Keratinocyte (primary cell): ENCODE results near the gene SDF4. TPM values are rescaled to one million over a fixed set of nuclear protein-coding genes. Genes with fewer than 3 reads are reported as not detected.

Experiments used
- DNase-seq: peaks from one replicate; pipeline ENCODE4 v3.0.0-alpha.2; 2011; ENCODE audit warnings: low read depth, missing footprints, low spot score
- FAIRE-seq: peaks from 2 replicates; lab custom pipeline; 2011; peaks lifted over from hg19 to GRCh38; lab: Jason Lieb, UNC
- H2AFZ ChIP-seq: 2 replicates; pipeline ENCODE4 v1.6.0; 2012; ENCODE audit warnings: low read length, control low read depth, inconsistent platforms; ENCODE audit not compliant: control insufficient read depth
- H3K27ac ChIP-seq: 2 replicates; pipeline ENCODE4 v1.5.1; 2011; ENCODE audit warnings: low read length; ENCODE audit not compliant: control insufficient read depth, insufficient read depth
- H3K27me3 ChIP-seq: 3 replicates; pipeline ENCODE4 v1.6.0; 2011; ENCODE audit warnings: low read length; ENCODE audit not compliant: control insufficient read depth, insufficient read depth; ENCODE audit errors: extremely low read depth
- H3K36me3 ChIP-seq, 2 experiments: 2 replicates in 1 of 2; 3 replicates in 1 of 2; pipeline ENCODE4 v1.5.1; 2011; ENCODE audit warnings: low read length in 2 of 2, mild to moderate bottlenecking in 1 of 2; ENCODE audit not compliant: control insufficient read depth in 2 of 2, insufficient read depth in 2 of 2; ENCODE audit errors: extremely low read depth in 1 of 2
- H3K4me1 ChIP-seq: 3 replicates; pipeline ENCODE4 v1.5.1; 2011; ENCODE audit warnings: low read length; ENCODE audit not compliant: control insufficient read depth, insufficient read depth; ENCODE audit errors: extremely low read depth
- H3K4me2 ChIP-seq: 3 replicates; pipeline ENCODE4 v1.6.0; 2011; ENCODE audit warnings: low read depth, low read length; ENCODE audit not compliant: control insufficient read depth, insufficient read depth; ENCODE audit errors: extremely low read depth
- H3K4me3 ChIP-seq, 3 experiments: fragments of 200-600 bp in 1 of 3; sonication (generic) in 1 of 3; 2 replicates in 2 of 3; 3 replicates in 1 of 3; pipeline ENCODE4 v1.5.1; 2011 to 2016; ENCODE audit warnings: low read length in 3 of 3, mild to moderate bottlenecking in 3 of 3, control low read depth in 2 of 3, inconsistent platforms in 1 of 3, low read depth in 1 of 3, mixed read lengths in 1 of 3, mixed run types in 1 of 3, moderate library complexity in 1 of 3; ENCODE audit not compliant: control insufficient read depth in 2 of 3, insufficient read depth in 2 of 3; ENCODE audit errors: extremely low read depth in 1 of 3
- H3K79me2 ChIP-seq: 2 replicates; pipeline ENCODE4 v1.6.0; 2012; ENCODE audit warnings: low read length; ENCODE audit not compliant: control insufficient read depth, insufficient read depth
- H3K9ac ChIP-seq: 3 replicates; pipeline ENCODE4 v1.6.0; 2011; ENCODE audit warnings: low read length; ENCODE audit not compliant: control insufficient read depth, insufficient read depth; ENCODE audit errors: extremely low read depth
- H3K9me1 ChIP-seq: 3 replicates; pipeline ENCODE4 v1.6.0; 2011; ENCODE audit warnings: low read length; ENCODE audit not compliant: control insufficient read depth, insufficient read depth; ENCODE audit errors: extremely low read depth
- H3K9me3 ChIP-seq: 2 replicates; pipeline ENCODE4 v1.5.1; 2012; ENCODE audit warnings: low read depth, low read length; ENCODE audit not compliant: control insufficient read depth
- H4K20me1 ChIP-seq: 3 replicates; pipeline ENCODE4 v1.6.0; 2011; ENCODE audit warnings: low read length; ENCODE audit not compliant: control insufficient read depth, insufficient read depth; ENCODE audit errors: extremely low read depth
- CTCF ChIP-seq, 3 experiments: IDR thresholded peaks in 1 of 3; conservative IDR thresholded peaks in 1 of 3; optimal IDR thresholded peaks in 1 of 3; 2 replicates in 2 of 3; 3 replicates in 1 of 3; pipeline versions ENCODE3 to v1.5.1; 2011; ENCODE audit warnings: low read length in 3 of 3, mild to moderate bottlenecking in 3 of 3, moderate library complexity in 2 of 3, control low read depth in 1 of 3, inconsistent platforms in 1 of 3; ENCODE audit not compliant: insufficient read depth in 2 of 3; ENCODE audit errors: extremely low read depth in 1 of 3
- EZH2 ChIP-seq: IDR thresholded peaks from one replicate; pipeline ENCODE4 v1.6.1; 2012; ENCODE audit warnings: inconsistent platforms, mild to moderate bottlenecking, low read length, moderate library complexity
- dilution Hi-C: fragments of 300-500 bp; cut with MboI; formaldehyde crosslinking; loops from one replicate; pipeline ENCODE4 v1.7.0; 2020; ENCODE audit warnings: low sequenced_read_pairs; ENCODE audit not compliant: extremely low pct_ligation_motif_present
- polyA plus RNA-seq, 5 experiments: library from polyadenylated mRNA; depleted of rRNA in 3 of 5; stranded (reverse) in 3 of 5; stranded (forward) in 1 of 5; unstranded in 1 of 5; fragments of >200 nt; gene quantifications; 1 replicate in 1 of 5; 2 replicates in 3 of 5; 3 replicates in 1 of 5; pipeline versions ENCODE4 v1.2.1 to v1.2.3, GENCODE V29; 2011 to 2012; ENCODE audit warnings: missing spikeins in 2 of 5, low read depth in 1 of 5, low replicate concordance in 1 of 5

SDF4 gene
- polyA plus RNA-seq, 1 donor (not counting 4 experiments of a cell fraction or from before 2014, with no cell fraction given) = 66.3 TPM

- no peak overlapping the region for H3K27ac ChIP-seq
- peaks cover 7% of the 10 kb centered on the region for H3K27me3 ChIP-seq
- H4K20me1 ChIP-seq = no peaks in the 10 kb centered on the region
- no peaks in the 10 kb centered on the region for H3K4me1 ChIP-seq
- no peak overlapping the region for H3K9ac ChIP-seq
- TF ChIP-seq EZH2 (no peak), CTCF (optimal IDR thresholded peaks at IDR 0.05 in 1 of 3, IDR thresholded peaks at IDR 0.05 in 1 of 3, conservative IDR thresholded peaks at IDR 0.05 in 1 of 3; ENCODE audit: extremely low read depth in 1 of 3, insufficient read depth in 2 of 3, low read length in 3 of 3) (no peak)
- dilution Hi-C loops = no loop called here
- DNase-seq = no peak
- no peaks in the 10 kb centered on the region for H3K36me3 ChIP-seq
- H3K4me3 ChIP-seq = no peak overlapping the region
- no peaks in the 10 kb centered on the region for H3K79me2 ChIP-seq
- H3K4me2 ChIP-seq = no peak overlapping the region
- peaks cover 2% of the 10 kb centered on the region for H3K9me3 ChIP-seq
- no peak overlapping the region for H2AFZ ChIP-seq
- no peaks in the 10 kb centered on the region for H3K9me1 ChIP-seq
- no peak for FAIRE-seq
Observed at GRCh38 chr1:1187938-1188337, 43.9 kb downstream of the SDF4 start.

- Histone ChIP-seq H3K79me2 (no peaks in the 10 kb centered on the region), H3K4me2 (no peak overlapping the region), H3K27ac (no peak overlapping the region), H3K9me3 (no peaks in the 10 kb centered on the region), H3K4me3 (no peak overlapping the region), H3K9ac (no peak overlapping the region), H3K27me3 (peaks cover 7% of the 10 kb centered on the region), H3K36me3 (no peaks in the 10 kb centered on the region), H3K9me1 (no peaks in the 10 kb centered on the region), H2AFZ (no peak overlapping the region), H4K20me1 (no peaks in the 10 kb centered on the region), H3K4me1 (no peaks in the 10 kb centered on the region)
- TF ChIP-seq EZH2 (no peak), CTCF (optimal IDR thresholded peaks at IDR 0.05 in 1 of 3, IDR thresholded peaks at IDR 0.05 in 1 of 3, conservative IDR thresholded peaks at IDR 0.05 in 1 of 3; ENCODE audit: extremely low read depth in 1 of 3, insufficient read depth in 2 of 3, low read length in 3 of 3) (no peak)
- no peak for DNase-seq
- no peak for FAIRE-seq
- dilution Hi-C loops = no loop called here
Observed at GRCh38 chr1:1185101-1185765, 46.6 kb downstream of the SDF4 start.
